HL-60 (cell line): ENCODE results near the gene MPP3.

Source experiments
- DNase-seq, 2 experiments: peaks; one replicate each; pipeline ENCODE4 v3.0.0-alpha.2; 2010 to 2020; ENCODE audit warnings: low read depth in 1 of 2, low spot score in 1 of 2
- H3K27ac ChIP-seq: fragments of 250-450 bp; sonication (Bioruptor Pico); replicated peaks from 2 replicates; pipeline ENCODE4 v1.5.1; 2020; ENCODE audit warnings: mild to moderate bottlenecking, moderate library complexity
- H3K27me3 ChIP-seq: fragments of 250-450 bp; sonication (Bioruptor Pico); 2 replicates; pipeline ENCODE4 v1.5.1; 2021; ENCODE audit warnings: mild to moderate bottlenecking, moderate library complexity; ENCODE audit not compliant: insufficient read depth, poor library complexity, severe bottlenecking
- H3K4me3 ChIP-seq: replicated peaks from 2 replicates; pipeline ENCODE4 v1.5.1; 2011; ENCODE audit warnings: mild to moderate bottlenecking, control low read depth, low read length; ENCODE audit not compliant: insufficient read depth
- CTCF ChIP-seq: IDR thresholded peaks from one replicate; pipeline ENCODE4 v1.5.1; 2011; ENCODE audit warnings: low read length, control low read depth, inconsistent platforms; ENCODE audit not compliant: insufficient read depth
- GABPA ChIP-seq: IDR thresholded peaks from 2 replicates; pipeline ENCODE4 v1.6.1; 2012; ENCODE audit warnings: low read depth
- POLR2AphosphoS5 ChIP-seq: IDR thresholded peaks from 2 replicates; pipeline ENCODE4 v1.6.1; 2012; ENCODE audit warnings: low read depth
- SPI1 ChIP-seq: IDR thresholded peaks from 2 replicates; pipeline ENCODE4 v1.6.1; 2012; ENCODE audit warnings: low read depth, mild to moderate bottlenecking, borderline replicate concordance
- TF ChIP-seq, protein P1 (sequence below): IDR thresholded peaks from 2 replicates; pipeline ENCODE4 v1.6.1; 2012; ENCODE audit warnings: low read depth; ENCODE audit not compliant: insufficient replicate concordance

Gene MPP3

GRCh38 chr17:43770957-43771356 is 62.0 kb downstream of the MPP3 start:
- Histone ChIP-seq H3K4me3 (no peak overlapping the region), H3K27ac (no peak overlapping the region), H3K27me3 (no peaks in the 10 kb centered on the region)
- TF ChIP-seq CTCF (no peak), SPI1 (no peak), POLR2AphosphoS5 (no peak), GABPA (no peak)
- TF ChIP-seq, protein P1, sequence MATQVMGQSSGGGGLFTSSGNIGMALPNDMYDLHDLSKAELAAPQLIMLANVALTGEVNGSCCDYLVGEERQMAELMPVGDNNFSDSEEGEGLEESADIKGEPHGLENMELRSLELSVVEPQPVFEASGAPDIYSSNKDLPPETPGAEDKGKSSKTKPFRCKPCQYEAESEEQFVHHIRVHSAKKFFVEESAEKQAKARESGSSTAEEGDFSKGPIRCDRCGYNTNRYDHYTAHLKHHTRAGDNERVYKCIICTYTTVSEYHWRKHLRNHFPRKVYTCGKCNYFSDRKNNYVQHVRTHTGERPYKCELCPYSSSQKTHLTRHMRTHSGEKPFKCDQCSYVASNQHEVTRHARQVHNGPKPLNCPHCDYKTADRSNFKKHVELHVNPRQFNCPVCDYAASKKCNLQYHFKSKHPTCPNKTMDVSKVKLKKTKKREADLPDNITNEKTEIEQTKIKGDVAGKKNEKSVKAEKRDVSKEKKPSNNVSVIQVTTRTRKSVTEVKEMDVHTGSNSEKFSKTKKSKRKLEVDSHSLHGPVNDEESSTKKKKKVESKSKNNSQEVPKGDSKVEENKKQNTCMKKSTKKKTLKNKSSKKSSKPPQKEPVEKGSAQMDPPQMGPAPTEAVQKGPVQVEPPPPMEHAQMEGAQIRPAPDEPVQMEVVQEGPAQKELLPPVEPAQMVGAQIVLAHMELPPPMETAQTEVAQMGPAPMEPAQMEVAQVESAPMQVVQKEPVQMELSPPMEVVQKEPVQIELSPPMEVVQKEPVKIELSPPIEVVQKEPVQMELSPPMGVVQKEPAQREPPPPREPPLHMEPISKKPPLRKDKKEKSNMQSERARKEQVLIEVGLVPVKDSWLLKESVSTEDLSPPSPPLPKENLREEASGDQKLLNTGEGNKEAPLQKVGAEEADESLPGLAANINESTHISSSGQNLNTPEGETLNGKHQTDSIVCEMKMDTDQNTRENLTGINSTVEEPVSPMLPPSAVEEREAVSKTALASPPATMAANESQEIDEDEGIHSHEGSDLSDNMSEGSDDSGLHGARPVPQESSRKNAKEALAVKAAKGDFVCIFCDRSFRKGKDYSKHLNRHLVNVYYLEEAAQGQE: no peak
- DNase-seq: no peak

DNA sequence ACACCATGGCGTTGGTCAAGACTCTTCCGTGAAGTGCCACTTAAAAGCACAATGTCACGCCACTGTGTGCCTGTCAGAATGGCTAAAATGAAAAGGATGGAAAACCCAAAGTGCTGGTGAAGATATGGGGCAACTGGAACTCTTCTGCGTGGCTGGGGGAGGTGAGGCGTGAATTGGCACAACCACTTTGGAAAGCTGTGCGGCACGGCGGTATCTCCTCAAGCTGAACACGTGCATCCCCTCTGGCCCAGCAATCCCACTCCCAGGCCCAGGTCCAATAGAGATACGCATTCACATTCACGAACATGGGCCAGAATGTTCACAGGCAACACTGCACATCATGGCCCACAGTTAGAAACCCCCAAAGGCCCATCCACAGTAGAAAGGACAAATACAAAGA is 63.1 kb downstream of the MPP3 start:
- no peak overlapping the region for H3K27ac ChIP-seq
- TF ChIP-seq POLR2AphosphoS5: no peak
- no peak for TF ChIP-seq CTCF
- TF ChIP-seq, protein P1: no peak
- H3K27me3 ChIP-seq: no peaks in the 10 kb centered on the region
- DNase-seq: no peak
- no peak overlapping the region for H3K4me3 ChIP-seq

GRCh38 chr17:43769426-43769825 is 63.5 kb downstream of the MPP3 start:
- no peak for TF ChIP-seq SPI1
- no peak for DNase-seq
- no peak overlapping the region; the same call in 1 of the 2 replicates for H3K27ac ChIP-seq
- H3K4me3 ChIP-seq: no peak overlapping the region
- H3K27me3 ChIP-seq: no peaks in the 10 kb centered on the region

DNA sequence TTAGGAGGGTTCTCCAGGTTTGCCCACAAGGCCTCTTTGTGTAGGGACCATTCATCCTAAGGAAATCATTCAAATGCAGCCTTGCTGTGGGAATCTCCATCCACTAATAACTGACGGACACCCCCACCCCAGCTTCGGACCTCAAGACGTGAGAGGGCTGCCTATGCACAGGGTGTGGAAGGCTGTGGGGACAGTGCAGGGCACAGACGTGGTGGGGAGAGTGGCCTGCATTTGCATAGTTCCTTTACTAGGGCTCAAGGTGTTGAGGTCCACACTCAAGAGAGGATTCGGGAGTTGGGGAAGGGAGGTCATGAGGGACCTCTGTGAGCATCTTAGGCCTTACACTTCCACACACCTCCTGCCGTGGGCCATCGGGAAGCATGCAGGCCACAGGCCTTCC is 64.0 kb downstream of the MPP3 start:
- peak overlapping the region; percentile 40 for H3K27ac ChIP-seq
- no peaks in the 10 kb centered on the region for H3K27me3 ChIP-seq
- DNase-seq: no peak
- no peak for TF ChIP-seq GABPA
- no peak for TF ChIP-seq SPI1
- TF ChIP-seq, protein P1: no peak
- TF ChIP-seq POLR2AphosphoS5: no peak
- TF ChIP-seq CTCF: no peak
- H3K4me3 ChIP-seq: no peak overlapping the region
